Ectodermal cell (in vitro differentiated cells): ENCODE results near the gene PTCH2.

ENCODE experiments used
- H3K27ac ChIP-seq: 2 replicates; pipeline ENCODE4 v1.7.0; 2013; ENCODE audit warnings: mild to moderate bottlenecking, low read depth, low read length; ENCODE audit not compliant: insufficient read depth, poor library complexity, severe bottlenecking
- H3K27me3 ChIP-seq: 2 replicates; pipeline ENCODE4 v1.7.0; 2013; ENCODE audit warnings: mild to moderate bottlenecking, low read length; ENCODE audit not compliant: insufficient read depth, control insufficient read depth, poor library complexity, severe bottlenecking
- H3K36me3 ChIP-seq: one replicate; pipeline ENCODE4 v1.7.0; 2013; ENCODE audit warnings: low read length; ENCODE audit not compliant: control insufficient read depth, insufficient read depth
- H3K4me1 ChIP-seq: one replicate; pipeline ENCODE4 v1.7.0; 2013; ENCODE audit warnings: low read length; ENCODE audit not compliant: control insufficient read depth, insufficient read depth
- H3K4me3 ChIP-seq: 2 replicates; pipeline ENCODE4 v1.7.0; 2013; ENCODE audit warnings: low read depth, low read length, control low read depth; ENCODE audit not compliant: insufficient read depth
- H3K9me3 ChIP-seq: 2 replicates; pipeline ENCODE4 v1.7.0; 2013; ENCODE audit warnings: mild to moderate bottlenecking, low read length, moderate library complexity; ENCODE audit not compliant: control insufficient read depth
- WGBS, 2 experiments: methylation state at CpG; one replicate each; pipeline ENCODE4 v1.1.7; 2013; ENCODE audit warnings: missing lambda C conversion rate in 2 of 2; 5-methylcytosine and 5-hydroxymethylcytosine counted together

PTCH2 gene

DNA sequence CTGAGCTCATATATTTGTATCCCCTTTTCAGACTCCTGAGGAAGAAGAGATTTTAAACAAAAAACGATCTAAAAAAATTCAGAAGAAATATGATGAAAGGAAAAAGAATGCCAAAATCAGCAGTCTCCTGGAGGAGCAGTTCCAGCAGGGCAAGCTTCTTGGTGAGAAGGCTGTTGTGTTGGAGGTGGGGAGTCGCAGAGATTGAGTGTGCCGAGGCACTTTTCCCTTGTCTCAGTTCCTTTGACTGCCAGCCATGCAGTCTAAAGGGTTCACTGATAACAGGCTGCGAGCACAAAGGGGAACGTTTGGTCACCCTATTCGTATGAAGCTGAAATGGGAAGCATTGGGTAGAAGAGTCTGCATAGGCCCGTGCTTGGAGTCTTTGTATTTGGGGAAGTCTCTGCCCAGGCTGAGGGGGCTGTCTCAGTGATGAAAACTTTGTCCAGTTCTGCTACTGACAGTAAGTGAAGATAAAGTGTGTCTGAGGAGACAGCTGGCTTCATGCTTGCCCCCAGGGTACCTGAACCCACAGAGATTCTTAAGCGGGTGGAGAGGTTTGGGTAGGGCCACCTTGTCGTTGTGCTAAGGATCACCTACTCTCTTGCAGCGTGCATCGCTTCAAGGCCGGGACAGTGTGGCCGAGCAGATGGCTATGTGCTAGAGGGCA is 65.0 kb downstream of the PTCH2 start:
- H3K9me3 ChIP-seq, result no peaks in the 10 kb centered on the region
- 94% methylated on average over 13 of the region's 13 CpGs for WGBS, 2 experiments
- no peak overlapping the region for H3K4me3 ChIP-seq
- H3K36me3 ChIP-seq, result peaks cover 15% of the 10 kb centered on the region
- peaks cover 4% of the 10 kb centered on the region for H3K4me1 ChIP-seq
- no peak overlapping the region for H3K27ac ChIP-seq
- H3K27me3 ChIP-seq, result no peaks in the 10 kb centered on the region

- Histone ChIP-seq H3K9me3 (no peaks in the 10 kb centered on the region), H3K36me3 (peaks cover 15% of the 10 kb centered on the region), H3K27me3 (no peaks in the 10 kb centered on the region), H3K27ac (no peak overlapping the region), H3K4me3 (no peak overlapping the region), H3K4me1 (peaks cover 4% of the 10 kb centered on the region)
- WGBS, 2 experiments, result 95% methylated on average over 14 of the region's 14 CpGs
Measured at GRCh38 chr1:44777547-44777946, 65.5 kb downstream of the PTCH2 start.

DNA sequence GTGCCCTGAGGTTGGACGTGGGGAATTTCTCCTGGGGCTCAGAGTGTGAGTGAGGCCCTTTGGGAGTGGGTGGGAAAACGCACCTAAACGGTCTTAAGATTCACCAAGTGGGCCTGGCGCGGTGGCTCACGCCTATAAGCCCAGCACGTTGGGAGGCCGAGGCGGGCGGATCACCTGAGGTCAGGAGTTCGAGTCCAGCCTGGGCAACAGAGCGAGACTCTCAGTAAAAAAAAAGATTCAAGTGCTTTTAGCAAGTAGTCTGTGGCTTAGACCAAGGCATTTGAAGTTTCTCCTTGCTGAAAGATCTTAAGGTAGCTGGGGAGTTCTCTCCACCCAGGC is 66.4 kb downstream of the PTCH2 start:
- WGBS, 2 experiments, result 50 to 53% methylated on average over 12 of the region's 12 CpGs
- no peak overlapping the region for H3K27ac ChIP-seq
- H3K27me3 ChIP-seq, result no peaks in the 10 kb centered on the region
- peaks cover 4% of the 10 kb centered on the region for H3K4me1 ChIP-seq
- H3K4me3 ChIP-seq, result peak overlapping the region; percentile 99
- H3K9me3 ChIP-seq, result no peaks in the 10 kb centered on the region
- peaks cover 15% of the 10 kb centered on the region for H3K36me3 ChIP-seq

DNA sequence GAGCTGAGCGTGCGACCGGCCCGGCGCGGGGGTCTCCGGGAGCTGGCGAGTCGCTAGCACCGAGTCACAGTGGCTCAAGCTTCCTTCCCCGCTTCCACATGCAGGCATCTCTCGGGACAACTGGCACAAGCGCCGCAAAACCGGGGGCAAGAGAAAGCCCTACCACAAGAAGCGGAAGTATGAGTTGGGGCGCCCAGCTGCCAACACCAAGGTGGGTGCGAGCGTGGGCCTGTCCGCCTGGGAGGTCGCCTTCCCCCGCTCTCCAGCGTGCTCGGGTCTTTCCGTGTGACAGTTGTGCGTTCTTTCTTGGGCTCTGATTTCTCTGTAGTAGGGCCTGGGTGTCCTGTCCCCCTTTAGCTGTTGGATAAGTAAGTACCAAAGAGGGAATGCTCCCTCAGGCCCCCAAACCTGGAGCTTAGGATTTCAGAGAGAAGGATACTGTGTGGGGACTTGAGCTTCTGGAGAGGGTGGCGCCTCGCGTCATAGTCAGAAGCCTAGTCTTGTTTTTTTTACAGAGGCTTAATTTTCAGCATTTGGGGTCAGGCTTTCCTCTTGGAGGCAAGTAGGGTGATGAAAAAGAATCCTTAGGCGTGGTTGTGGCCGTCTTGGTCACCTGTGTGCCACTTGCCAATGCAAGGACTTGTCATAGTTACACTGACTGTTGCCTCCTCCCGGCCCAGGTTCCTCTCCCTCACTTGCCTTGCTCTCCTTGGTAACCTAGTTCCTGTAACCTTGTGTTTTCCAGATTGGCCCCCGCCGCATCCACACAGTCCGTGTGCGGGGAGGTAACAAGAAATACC is 66.9 kb downstream of the PTCH2 start:
- Histone ChIP-seq H3K36me3 (peaks cover 15% of the 10 kb centered on the region), H3K4me3 (peak overlapping the region; percentile 99), H3K27me3 (no peaks in the 10 kb centered on the region), H3K9me3 (no peaks in the 10 kb centered on the region), H3K4me1 (peaks cover 4% of the 10 kb centered on the region), H3K27ac (peak overlapping the region; percentile 88)
- WGBS, 2 experiments, result 4 to 5% methylated on average over 36 of the region's 36 CpGs

GRCh38 chr1:44775078-44775929 is 67.7 kb downstream of the PTCH2 start, which contains the start of gene RPS8:
Gene RPS8 (plus strand): TSS chr1:44775540. CDS start chr1:44775597, 57 bp downstream.
- Histone ChIP-seq H3K4me1 (peaks cover 4% of the 10 kb centered on the region), H3K27ac (peak within 1 kb of the TSS; percentile 88), H3K27me3 (no peaks in the 10 kb centered on the region), H3K4me3 (peak within 1 kb of the TSS; percentile 99), H3K36me3 (peaks cover 15% of the 10 kb centered on the region), H3K9me3 (no peaks in the 10 kb centered on the region)
- WGBS, 2 experiments, result 0 to 1% methylated on average over 65 of the region's 65 CpGs
